SH-SY5Y (cell line): ENCODE results near the gene SKAP2.

ENCODE experiments used
- GATA2 ChIP-seq: IDR thresholded peaks from 2 replicates; pipeline ENCODE4 v1.6.1; 2011; ENCODE audit warnings: mild to moderate bottlenecking, low read depth, low read length
- GATA3 ChIP-seq: IDR thresholded peaks from 2 replicates; pipeline ENCODE4 v1.6.1; 2011; ENCODE audit warnings: low read depth, mild to moderate bottlenecking, low read length, moderate library complexity

- TF ChIP-seq GATA2 (no peak), GATA3 (no peak)
Measured at GRCh38 chr7:26859720-26860119, 4.7 kb downstream of the SKAP2 start.
